Measurements from ENCODE around the gene ATP13A1. TPM values are rescaled to one million over a fixed set of nuclear protein-coding genes. Genes with fewer than 3 reads are reported as not detected.
"Not testable (repeated sequence)": the region's sequence is repeated elsewhere in the genome, so short reads cannot be mapped to it uniquely, and the experiment has no call there.

Gene ATP13A1
- total RNA-seq = 10 to 100 TPM; 46.0 to 77.4 TPM

- Histone ChIP-seq H3K27ac (peak within 1 kb of the TSS; percentile 83), H3K9ac (ENCODE audit: low read depth in 2 of 2, low read length in 2 of 2) (peak within 1 kb of the TSS; percentile 91 to 94), H3K36me3 (peaks cover 5% of the 10 kb centered on the region), H3K4me1 (no peaks in the 10 kb centered on the region), H3K27me3 (no peaks in the 10 kb centered on the region), H3K4me3 (peak within 1 kb of the TSS; percentile 80), H3K9me3 (no peaks in the 10 kb centered on the region)
- intact Hi-C loops (cut with DNase I) = no loop called here
- no peak for TF ChIP-seq CTCF (IDR thresholded peaks at IDR 0.05)
- peak; percentile 95 for DNase-seq
These were observed at the start of gene ATP13A1 for GRCh38 chr19:19663256-19664120. Gene ATP13A1, minus strand, starts transcription at chr19:19663676. Its CDS starts 10 bp downstream, at chr19:19663666.

DNA sequence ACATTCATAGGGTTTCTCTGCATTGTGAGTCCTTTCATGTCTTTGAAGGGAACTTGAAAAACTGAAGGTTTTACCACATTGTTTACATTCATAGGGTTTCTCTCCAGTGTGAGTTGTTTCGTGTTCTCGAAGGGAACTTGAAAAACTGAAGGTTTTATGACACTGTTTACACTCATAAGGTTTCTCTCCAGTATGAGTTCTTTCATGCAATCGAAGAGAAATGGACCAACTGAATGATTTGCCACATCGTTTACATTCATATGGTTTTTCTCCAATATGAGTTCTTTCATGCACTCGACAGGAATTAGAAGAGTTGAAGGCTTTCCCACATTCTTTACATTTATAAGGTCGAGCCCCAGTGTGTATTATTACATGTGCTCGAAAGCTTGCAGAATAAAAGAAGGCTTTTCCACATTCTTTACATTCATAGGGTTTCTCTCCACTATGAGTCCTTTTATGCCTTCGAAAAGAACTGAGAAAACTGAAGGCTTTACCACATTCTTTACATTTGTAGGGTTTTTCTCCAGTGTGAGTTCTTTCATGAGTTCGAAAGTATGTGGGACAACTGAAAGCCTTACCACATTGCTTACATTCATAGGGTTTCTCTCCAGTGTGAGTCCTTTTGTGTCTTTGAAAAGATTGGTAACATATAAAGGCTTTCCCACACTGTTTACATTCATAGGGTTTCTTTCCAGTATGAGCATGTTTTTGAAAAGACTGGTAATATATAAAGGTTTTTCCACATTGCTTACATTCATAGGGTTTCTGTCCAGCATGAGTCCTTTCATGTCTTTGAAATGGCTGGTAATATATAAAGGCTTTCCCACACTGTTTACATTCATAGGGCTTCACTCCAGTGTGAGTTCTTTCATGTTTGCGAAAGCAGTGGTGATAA, 48.7 kb upstream of the ATP13A1 start:
- intact Hi-C loops (cut with DNase I) = no loop called here
- Histone ChIP-seq H3K4me3 (no peak overlapping the region), H3K27me3 (no peaks in the 10 kb centered on the region), H3K4me1 (no peaks in the 10 kb centered on the region), H3K27ac (no peak overlapping the region), H3K36me3 (peaks cover 23% of the 10 kb centered on the region), H3K9ac (ENCODE audit: low read depth in 2 of 2, low read length in 2 of 2) (no peak overlapping the region), H3K9me3 (peaks cover 27% of the 10 kb centered on the region)
- DNase-seq = no peak
- TF ChIP-seq CTCF (IDR thresholded peaks at IDR 0.05) = no peak

- H3K9me3 ChIP-seq = peaks cover 28% of the 10 kb centered on the region
- intact Hi-C loops (cut with DNase I) = no loop called here
- no peak for DNase-seq
- H3K4me1 ChIP-seq = no peaks in the 10 kb centered on the region
- H3K36me3 ChIP-seq = peaks cover 23% of the 10 kb centered on the region
- H3K27ac ChIP-seq = no peak overlapping the region
- H3K9ac ChIP-seq (ENCODE audit: low read depth in 2 of 2, low read length in 2 of 2) = no peak overlapping the region
- no peak overlapping the region for H3K4me3 ChIP-seq
- H3K27me3 ChIP-seq = no peaks in the 10 kb centered on the region
- no peak for TF ChIP-seq CTCF (IDR thresholded peaks at IDR 0.05)
These were observed 47.9 kb upstream of the ATP13A1 start for GRCh38 chr19:19711306-19711933.

- Histone ChIP-seq H3K9ac (ENCODE audit: low read depth in 2 of 2, low read length in 2 of 2) (no peak overlapping the region), H3K36me3 (peaks cover 23% of the 10 kb centered on the region), H3K27me3 (no peaks in the 10 kb centered on the region), H3K27ac (no peak overlapping the region), H3K4me3 (no peak overlapping the region), H3K9me3 (peaks cover 28% of the 10 kb centered on the region), H3K4me1 (no peaks in the 10 kb centered on the region)
- intact Hi-C loops (cut with DNase I) = no loop called here
- DNase-seq = no peak
- no peak for TF ChIP-seq CTCF (IDR thresholded peaks at IDR 0.05)
These were observed 47.0 kb upstream of the ATP13A1 start for GRCh38 chr19:19710506-19710905.

GRCh38 chr19:19704836-19705235, 41.4 kb upstream of the ATP13A1 start:
- no peaks in the 10 kb centered on the region for H3K27me3 ChIP-seq
- no peaks in the 10 kb centered on the region for H3K36me3 ChIP-seq
- peaks cover 8% of the 10 kb centered on the region for H3K9me3 ChIP-seq
- no peak overlapping the region for H3K4me3 ChIP-seq
- no peak overlapping the region for H3K27ac ChIP-seq
- no peaks in the 10 kb centered on the region for H3K4me1 ChIP-seq
- DNase-seq = no peak
- H3K9ac ChIP-seq (ENCODE audit: low read depth in 2 of 2, low read length in 2 of 2) = no peak overlapping the region
- TF ChIP-seq CTCF (IDR thresholded peaks at IDR 0.05) = no peak
- intact Hi-C loops (cut with DNase I) = no loop called here

GRCh38 chr19:19700493-19700892, 37.0 kb upstream of the ATP13A1 start:
- intact Hi-C loops (cut with DNase I); H3K4me3 ChIP-seq; H3K4me1 ChIP-seq; DNase-seq; H3K27me3 ChIP-seq; H3K9ac ChIP-seq (ENCODE audit: low read depth in 2 of 2, low read length in 2 of 2); H3K36me3 ChIP-seq; H3K27ac ChIP-seq; H3K9me3 ChIP-seq: not testable (repeated sequence)
